Bronchial epithelial cell (primary cell): ENCODE measurements around the gene TACR1. TPM values are rescaled to one million over a fixed set of nuclear protein-coding genes. Genes with fewer than 3 reads are reported as not detected.

Experiments used
- DNase-seq: peaks from one replicate; pipeline ENCODE4 v3.0.0-alpha.2; 2010; ENCODE audit warnings: low read depth
- FAIRE-seq: peaks from 2 replicates; lab custom pipeline; 2011; peaks lifted over from hg19 to GRCh38; lab: Jason Lieb, UNC
- H3K27me3 ChIP-seq: 2 replicates; pipeline ENCODE4 v1.5.1; 2011; ENCODE audit warnings: low read length; ENCODE audit not compliant: control insufficient read depth, insufficient read depth
- H3K36me3 ChIP-seq: 2 replicates; pipeline ENCODE4 v1.5.1; 2011; ENCODE audit warnings: low read length; ENCODE audit not compliant: control insufficient read depth, insufficient read depth
- H3K4me3 ChIP-seq: 2 replicates; pipeline ENCODE4 v1.5.1; 2011; ENCODE audit warnings: mild to moderate bottlenecking, low read depth, low read length, control low read depth
- total RNA-seq: library from RNA; depleted of rRNA; stranded (reverse); fragments of >200 nt; gene quantifications from 2 replicates; pipeline ENCODE4 v1.2.1, GENCODE V29; 2014
- TF ChIP-seq, protein P1 (sequence below): IDR thresholded peaks from 2 replicates; pipeline ENCODE4 v1.5.1; 2011; ENCODE audit warnings: mild to moderate bottlenecking, moderate library complexity, low read length, control low read depth, inconsistent platforms; ENCODE audit not compliant: insufficient read depth, severe bottlenecking

Gene TACR1
- total RNA-seq, 1 donor from 2014 or later, result not detected

DNA sequence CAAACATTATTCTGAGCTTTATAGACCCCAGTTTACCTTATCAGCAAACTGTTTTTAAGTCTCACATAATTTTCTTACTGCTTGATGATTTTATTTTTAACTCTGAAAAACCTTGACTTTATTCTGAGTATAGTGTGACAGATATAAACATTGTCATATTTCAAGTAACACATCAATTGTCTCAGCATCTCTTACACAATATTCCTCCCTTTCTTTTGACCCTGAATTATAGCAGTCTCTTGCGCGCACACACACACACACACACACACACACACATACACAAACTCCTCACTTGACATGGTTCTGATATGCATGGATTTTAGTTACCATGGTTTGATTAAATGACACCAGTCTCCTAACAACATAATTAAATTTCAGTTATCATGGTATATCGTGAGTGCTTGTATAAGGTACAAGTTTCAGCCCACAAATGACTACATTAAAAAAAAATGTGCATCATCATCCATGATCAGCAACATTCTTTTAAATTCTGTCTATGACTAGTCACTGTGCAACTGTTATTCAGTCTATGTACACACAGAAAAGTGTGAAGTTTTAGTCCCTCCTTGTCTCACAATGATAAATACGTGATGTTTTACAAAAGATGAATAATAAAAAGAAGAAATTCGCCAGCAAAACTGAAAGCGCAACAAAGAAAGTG lies 39.5 kb upstream of the TACR1 start:
- DNase-seq (peak; percentile 93), FAIRE-seq (no peak)
- TF ChIP-seq, protein P1, sequence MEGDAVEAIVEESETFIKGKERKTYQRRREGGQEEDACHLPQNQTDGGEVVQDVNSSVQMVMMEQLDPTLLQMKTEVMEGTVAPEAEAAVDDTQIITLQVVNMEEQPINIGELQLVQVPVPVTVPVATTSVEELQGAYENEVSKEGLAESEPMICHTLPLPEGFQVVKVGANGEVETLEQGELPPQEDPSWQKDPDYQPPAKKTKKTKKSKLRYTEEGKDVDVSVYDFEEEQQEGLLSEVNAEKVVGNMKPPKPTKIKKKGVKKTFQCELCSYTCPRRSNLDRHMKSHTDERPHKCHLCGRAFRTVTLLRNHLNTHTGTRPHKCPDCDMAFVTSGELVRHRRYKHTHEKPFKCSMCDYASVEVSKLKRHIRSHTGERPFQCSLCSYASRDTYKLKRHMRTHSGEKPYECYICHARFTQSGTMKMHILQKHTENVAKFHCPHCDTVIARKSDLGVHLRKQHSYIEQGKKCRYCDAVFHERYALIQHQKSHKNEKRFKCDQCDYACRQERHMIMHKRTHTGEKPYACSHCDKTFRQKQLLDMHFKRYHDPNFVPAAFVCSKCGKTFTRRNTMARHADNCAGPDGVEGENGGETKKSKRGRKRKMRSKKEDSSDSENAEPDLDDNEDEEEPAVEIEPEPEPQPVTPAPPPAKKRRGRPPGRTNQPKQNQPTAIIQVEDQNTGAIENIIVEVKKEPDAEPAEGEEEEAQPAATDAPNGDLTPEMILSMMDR, result no peak
- Histone ChIP-seq H3K36me3 (no peaks in the 10 kb centered on the region), H3K4me3 (no peak overlapping the region), H3K27me3 (no peaks in the 10 kb centered on the region)

DNA sequence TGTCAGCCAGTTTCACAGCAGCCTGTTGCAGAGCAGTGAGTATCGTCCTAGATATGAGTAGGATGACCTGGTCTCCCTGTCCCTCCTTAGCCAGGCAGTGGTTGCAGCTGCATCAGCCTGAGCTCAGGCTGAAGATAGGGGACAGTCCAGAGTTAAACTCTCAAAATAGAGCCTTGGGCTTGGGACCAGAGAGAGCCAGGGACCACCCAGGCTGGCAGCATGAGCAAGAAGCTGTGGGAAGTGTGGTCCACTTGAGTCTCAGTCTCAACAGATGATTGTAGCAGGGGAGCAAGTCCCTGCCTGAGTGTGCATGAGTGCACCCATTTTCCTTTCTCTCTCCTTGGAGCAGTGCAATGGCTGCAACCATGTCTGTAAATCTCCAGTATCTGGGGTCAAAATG lies 38.0 kb upstream of the TACR1 start:
- TF ChIP-seq, protein P1, result no peak
- DNase-seq (no peak), FAIRE-seq (no peak)
- H3K36me3 ChIP-seq, result no peaks in the 10 kb centered on the region
- no peaks in the 10 kb centered on the region for H3K27me3 ChIP-seq
- no peak overlapping the region for H3K4me3 ChIP-seq

DNA sequence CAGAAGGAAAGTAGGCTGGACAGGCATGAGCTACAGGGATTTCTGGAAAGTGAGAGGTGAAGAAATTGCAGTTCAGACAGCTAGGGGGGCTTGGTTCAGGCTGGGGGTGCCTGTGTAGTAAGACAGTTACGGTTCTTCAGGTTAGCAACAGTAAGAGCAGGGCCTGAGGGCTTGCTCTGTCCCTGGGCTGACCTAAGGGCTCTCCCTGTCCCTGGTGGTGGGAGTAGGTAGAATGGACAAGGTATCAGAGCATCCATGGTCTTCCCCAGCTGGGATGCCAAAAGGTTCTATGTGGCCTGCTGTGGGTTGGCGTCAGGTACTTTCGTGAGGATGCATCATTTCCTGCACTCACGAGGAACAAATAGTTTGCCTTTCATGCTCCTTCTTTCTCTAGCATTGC lies 34.6 kb upstream of the TACR1 start:
- TF ChIP-seq, protein P1, result no peak
- H3K36me3 ChIP-seq, result no peaks in the 10 kb centered on the region
- DNase-seq, result no peak
- FAIRE-seq, result no peak
- no peak overlapping the region for H3K4me3 ChIP-seq
- no peaks in the 10 kb centered on the region for H3K27me3 ChIP-seq

DNA sequence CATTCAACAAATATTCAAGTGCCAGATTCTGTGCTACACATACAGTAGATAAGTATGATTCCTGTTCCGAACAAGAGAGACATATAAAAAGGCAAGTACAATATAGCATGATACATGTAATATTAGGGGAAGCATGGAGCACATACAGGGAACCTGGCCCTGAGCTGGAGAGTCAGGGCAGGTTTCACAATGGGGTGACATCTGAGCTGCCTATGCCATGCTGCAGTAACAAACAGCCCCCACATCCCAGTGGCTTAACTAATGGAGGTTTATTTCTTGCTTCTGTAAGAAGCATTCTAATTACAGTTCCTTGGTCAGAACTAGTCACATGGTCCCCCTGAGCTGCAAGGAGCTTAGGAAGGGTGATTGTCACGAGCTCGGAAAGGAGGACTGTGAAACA lies 27.3 kb upstream of the TACR1 start:
- no peaks in the 10 kb centered on the region for H3K36me3 ChIP-seq
- DNase-seq (no peak), FAIRE-seq (no peak)
- TF ChIP-seq, protein P1, result no peak
- H3K27me3 ChIP-seq, result peaks cover 1% of the 10 kb centered on the region
- H3K4me3 ChIP-seq, result no peak overlapping the region

DNA sequence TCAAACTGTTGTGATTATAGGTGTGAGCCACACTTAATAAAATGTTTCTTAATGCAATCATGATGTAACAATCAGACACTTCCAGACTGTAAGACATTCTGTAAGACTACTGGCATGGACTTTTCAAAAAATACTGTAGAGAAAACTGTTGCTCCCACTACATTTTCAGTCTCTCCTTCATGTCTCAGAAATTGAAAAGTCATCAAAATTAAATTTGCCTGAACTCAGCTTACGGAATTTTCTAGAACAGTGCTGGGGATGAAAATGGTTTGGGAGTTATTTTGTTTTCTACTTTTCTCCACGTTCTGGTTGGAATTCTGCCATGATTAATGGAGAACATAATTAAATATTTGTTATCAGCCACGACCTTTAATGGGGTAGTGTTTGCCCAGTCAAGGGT lies 26.8 kb upstream of the TACR1 start:
- Histone ChIP-seq H3K36me3 (no peaks in the 10 kb centered on the region), H3K4me3 (no peak overlapping the region), H3K27me3 (peaks cover 1% of the 10 kb centered on the region)
- TF ChIP-seq, protein P1, result no peak
- no peak for FAIRE-seq
- no peak for DNase-seq

DNA sequence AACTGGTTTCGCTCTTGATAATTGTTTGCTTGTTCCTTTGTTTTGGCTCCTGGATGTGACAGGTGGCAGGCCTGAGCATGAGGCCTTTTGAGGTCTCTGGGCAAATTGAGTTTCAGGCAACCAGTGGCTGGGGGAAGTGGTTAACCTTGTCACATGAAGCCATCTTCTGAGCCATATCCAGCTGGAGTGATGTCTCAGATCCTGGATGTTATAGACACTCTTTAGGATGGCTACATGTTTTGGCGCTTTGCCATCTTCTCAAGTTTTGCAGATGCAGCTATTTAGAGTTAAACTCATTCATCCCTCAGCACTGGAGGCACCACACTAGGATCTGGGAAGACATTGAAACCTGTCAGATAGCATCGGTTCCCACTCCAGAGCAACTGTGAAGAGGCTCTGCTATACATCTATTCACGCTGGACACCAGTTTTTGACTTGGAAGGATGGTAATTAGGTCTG lies 25.3 kb upstream of the TACR1 start:
- FAIRE-seq (no peak), DNase-seq (no peak)
- Histone ChIP-seq H3K4me3 (no peak overlapping the region), H3K27me3 (peaks cover 1% of the 10 kb centered on the region), H3K36me3 (no peaks in the 10 kb centered on the region)
- TF ChIP-seq, protein P1, result no peak
